NCI-H2081 (cell line): ENCODE data around the gene NTRK3.
"Not testable (repeated sequence)": the region's sequence is repeated elsewhere in the genome, so short reads cannot be mapped to it uniquely, and the experiment has no call there.

Experiments
- DNase-seq, 2 experiments: peaks; one replicate each; lab custom pipeline; 2025; lab: John Stamatoyannopoulos, UW

NTRK3 gene

GRCh38 chr15:87877114-87877810 lies 379.3 kb downstream of the NTRK3 start:
- DNase-seq: no peak

GRCh38 chr15:87874896-87875711 lies 381.4 kb downstream of the NTRK3 start:
- no peak for DNase-seq

- no peak for DNase-seq
Measured at GRCh38 chr15:87873516-87873915, 383.0 kb downstream of the NTRK3 start.

GRCh38 chr15:87871731-87872320 lies 384.7 kb downstream of the NTRK3 start:
- DNase-seq: no peak

- no peak for DNase-seq
Measured at GRCh38 chr15:87871258-87871681, 385.3 kb downstream of the NTRK3 start.

- no peak for DNase-seq
Measured at GRCh38 chr15:87866961-87867360, 389.6 kb downstream of the NTRK3 start.

- DNase-seq: no peak
Measured at GRCh38 chr15:87863152-87863551, 393.4 kb downstream of the NTRK3 start.

GRCh38 chr15:87860743-87861142 lies 395.8 kb downstream of the NTRK3 start:
- no peak for DNase-seq

- no peak for DNase-seq
Measured at GRCh38 chr15:87858651-87859050, 397.9 kb downstream of the NTRK3 start.

- DNase-seq: no peak
Measured at GRCh38 chr15:87851497-87851896, 405.0 kb downstream of the NTRK3 start.

- no peak for DNase-seq
Measured at GRCh38 chr15:87850916-87851315, 405.6 kb downstream of the NTRK3 start.

- DNase-seq: no peak
Measured at GRCh38 chr15:87849181-87849580, 407.4 kb downstream of the NTRK3 start.

- no peak for DNase-seq
Measured at GRCh38 chr15:87848012-87848411, 408.5 kb downstream of the NTRK3 start.

- no peak for DNase-seq
Measured at GRCh38 chr15:87846746-87847145, 409.8 kb downstream of the NTRK3 start.

- DNase-seq: no peak
Measured at GRCh38 chr15:87843312-87843711, 413.2 kb downstream of the NTRK3 start.

- no peak for DNase-seq
Measured at GRCh38 chr15:87841426-87841998, 415.0 kb downstream of the NTRK3 start.

- DNase-seq: not testable (repeated sequence)
Measured at GRCh38 chr15:87835830-87836229, 420.7 kb downstream of the NTRK3 start.

- DNase-seq: not testable (repeated sequence)
Measured at GRCh38 chr15:87833333-87833732, 423.2 kb downstream of the NTRK3 start.

- no peak for DNase-seq
Measured at GRCh38 chr15:87829332-87830050, 427.0 kb downstream of the NTRK3 start.

- DNase-seq: no peak
Measured at GRCh38 chr15:87828608-87829007, 427.9 kb downstream of the NTRK3 start.

GRCh38 chr15:87827131-87827530 lies 429.4 kb downstream of the NTRK3 start:
- no peak for DNase-seq
